Measurements from ENCODE around the gene EPM2A.

Gene EPM2A

GRCh38 chr6:145669627-145670034 lies 65.7 kb downstream of the EPM2A start:
- DNase-seq: no peak

DNA sequence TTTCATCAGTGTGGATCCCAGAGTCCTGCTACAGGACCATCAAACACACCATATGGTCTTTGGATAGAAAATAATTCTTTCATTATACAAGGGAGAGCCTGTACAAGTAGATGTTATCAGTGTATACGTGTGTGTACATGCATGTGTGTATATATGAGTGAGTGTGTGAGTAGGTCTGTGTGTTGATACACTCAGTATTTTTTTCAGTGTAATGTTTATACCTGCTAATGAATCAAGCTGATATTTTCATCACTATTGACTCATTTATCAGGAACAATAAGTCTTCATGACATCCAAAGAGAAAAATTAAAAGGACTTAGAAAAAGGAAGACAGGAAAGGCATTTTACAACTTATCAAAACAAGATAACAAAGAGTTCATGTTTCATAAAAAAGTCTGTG lies 66.5 kb downstream of the EPM2A start:
- DNase-seq: no peak

- no peak for DNase-seq
Measured at GRCh38 chr6:145660676-145661075, 74.6 kb downstream of the EPM2A start.

GRCh38 chr6:145656128-145656527 lies 79.2 kb downstream of the EPM2A start:
- no peak for DNase-seq

DNA sequence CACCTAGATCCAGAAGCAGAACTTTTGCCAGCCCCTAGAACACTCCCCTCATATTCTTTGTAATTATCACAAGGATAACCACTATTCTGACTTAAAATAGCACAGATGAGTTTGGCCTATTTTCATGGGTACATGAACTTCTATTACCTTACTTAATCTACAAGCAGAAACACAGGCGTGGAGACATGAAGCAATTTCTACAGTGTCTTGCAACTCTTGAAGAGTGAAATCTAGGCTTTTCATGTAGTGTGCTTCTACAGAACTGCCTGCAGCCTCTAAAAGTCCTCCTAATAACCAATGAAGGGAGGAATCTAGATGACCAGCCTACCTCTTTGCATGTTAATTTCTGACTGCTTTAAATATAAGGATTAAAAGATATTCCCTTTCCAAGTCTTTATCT lies 82.7 kb downstream of the EPM2A start:
- DNase-seq: no peak

GRCh38 chr6:145651988-145652387 lies 83.3 kb downstream of the EPM2A start:
- no peak for DNase-seq

DNA sequence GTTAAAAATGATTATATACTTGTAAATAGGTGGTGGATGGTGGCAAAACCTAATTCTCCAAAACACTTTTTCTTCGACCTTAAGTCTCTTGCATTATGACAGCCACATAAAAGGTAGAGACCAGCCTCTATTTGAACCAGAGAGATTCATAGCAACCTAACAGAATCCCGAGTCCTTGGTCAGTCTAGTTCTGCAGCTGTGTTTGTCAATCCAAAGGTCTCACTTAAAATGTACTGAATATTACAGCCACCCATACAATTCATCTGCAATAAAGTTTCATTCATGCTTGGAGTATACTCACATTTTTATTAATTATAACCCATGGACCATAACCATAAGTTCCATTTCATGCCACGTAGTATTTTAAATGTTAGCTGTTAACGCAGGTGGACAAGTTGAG lies 87.2 kb downstream of the EPM2A start:
- no peak for DNase-seq

DNA sequence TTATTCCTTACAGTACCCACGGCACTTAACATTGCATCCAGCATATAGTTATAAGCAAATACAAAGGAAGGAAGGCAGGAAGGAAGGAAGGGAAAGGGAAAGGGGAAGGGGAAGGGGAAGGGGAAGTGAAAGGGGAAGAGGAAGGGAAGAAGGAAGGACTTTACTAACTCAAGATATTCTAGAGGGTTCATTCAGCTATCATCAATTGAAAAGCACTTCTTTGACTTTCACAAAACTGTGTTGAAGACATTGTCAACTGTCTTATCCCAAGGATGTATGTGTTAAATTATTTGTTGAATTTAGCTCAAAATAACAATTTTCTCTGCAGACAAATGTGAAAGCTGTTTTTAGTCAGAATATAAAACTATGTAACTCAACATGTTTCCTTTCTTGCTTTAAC lies 87.7 kb downstream of the EPM2A start:
- no peak for DNase-seq

GRCh38 chr6:145643760-145644159 lies 91.6 kb downstream of the EPM2A start:
- no peak for DNase-seq

DNA sequence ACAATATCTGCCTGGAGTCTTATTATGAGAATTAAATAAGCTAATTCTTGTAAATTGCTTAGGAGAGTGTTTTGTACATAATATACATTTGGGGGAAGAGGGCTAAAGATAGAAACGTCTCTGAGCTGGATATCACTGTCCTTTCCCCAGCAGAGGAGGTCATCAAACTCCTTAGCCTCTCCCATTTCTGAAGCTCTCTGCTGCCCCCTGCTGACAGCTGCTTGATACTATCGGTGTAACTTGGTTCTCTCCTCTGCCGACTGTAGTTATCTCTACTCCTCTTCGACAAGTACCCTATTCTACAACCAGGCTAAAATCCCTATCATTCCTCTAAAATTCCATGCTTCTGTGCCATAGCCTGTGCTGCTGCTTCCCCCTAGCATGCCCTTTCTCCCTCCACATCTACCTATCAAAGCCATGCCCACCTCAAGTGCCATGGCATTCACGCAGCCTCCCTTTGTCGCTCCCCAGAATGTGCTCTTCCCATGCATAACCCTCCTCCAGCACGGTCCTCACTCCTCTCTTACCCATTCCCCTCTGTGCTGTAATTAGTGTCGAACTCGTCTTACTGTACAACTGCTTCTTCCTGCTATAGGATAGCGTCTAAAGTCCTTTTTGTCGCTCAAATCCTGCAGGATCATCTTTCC lies 101.2 kb downstream of the EPM2A start:
- peak; percentile 67 to 89 for DNase-seq

DNA sequence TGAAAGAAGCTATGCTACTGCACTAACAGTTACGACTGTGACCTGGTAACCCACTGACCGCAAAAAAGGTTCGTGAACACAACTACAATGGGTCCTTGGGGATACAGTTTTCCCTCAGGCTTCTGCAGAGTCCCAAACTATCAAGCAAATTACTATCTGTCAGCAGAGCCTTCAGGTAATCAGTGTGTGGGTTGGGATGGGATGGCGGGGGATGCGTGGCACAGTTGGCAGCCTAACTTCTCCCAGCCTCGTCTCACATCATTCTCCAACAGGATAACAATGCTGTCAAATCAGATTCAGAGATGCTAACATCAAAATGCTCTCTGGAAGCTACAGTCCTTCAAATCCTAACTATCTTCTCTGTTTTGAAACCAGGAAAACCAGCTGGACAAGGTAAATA lies 102.3 kb downstream of the EPM2A start:
- no peak for DNase-seq

- DNase-seq: no peak
Measured at GRCh38 chr6:145631374-145631773, 103.9 kb downstream of the EPM2A start.

DNA sequence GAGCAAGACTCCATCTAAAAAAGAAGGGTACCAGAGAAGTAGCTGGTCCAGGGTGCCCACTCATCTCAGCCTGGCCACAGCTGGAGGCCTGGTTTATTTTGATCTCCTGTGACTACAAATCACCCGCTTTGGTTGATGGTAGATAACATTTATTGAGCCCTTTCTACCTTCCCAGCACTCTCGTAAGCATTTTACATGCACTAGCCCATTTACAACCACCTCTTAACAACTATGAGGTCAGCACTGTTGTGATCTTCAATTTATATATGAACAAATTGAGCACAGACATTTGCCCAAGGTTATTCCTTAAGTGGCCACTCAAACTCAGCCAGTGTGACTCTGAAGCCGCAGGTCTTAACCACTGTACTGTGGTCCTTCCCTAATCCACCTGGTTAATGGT lies 104.7 kb downstream of the EPM2A start:
- no peak for DNase-seq

- DNase-seq: no peak
Measured at GRCh38 chr6:145629478-145629877, 105.8 kb downstream of the EPM2A start.

GRCh38 chr6:145627451-145627850 lies 107.9 kb downstream of the EPM2A start:
- DNase-seq: no peak

GRCh38 chr6:145626857-145627256 lies 108.5 kb downstream of the EPM2A start:
- DNase-seq: no peak

DNA sequence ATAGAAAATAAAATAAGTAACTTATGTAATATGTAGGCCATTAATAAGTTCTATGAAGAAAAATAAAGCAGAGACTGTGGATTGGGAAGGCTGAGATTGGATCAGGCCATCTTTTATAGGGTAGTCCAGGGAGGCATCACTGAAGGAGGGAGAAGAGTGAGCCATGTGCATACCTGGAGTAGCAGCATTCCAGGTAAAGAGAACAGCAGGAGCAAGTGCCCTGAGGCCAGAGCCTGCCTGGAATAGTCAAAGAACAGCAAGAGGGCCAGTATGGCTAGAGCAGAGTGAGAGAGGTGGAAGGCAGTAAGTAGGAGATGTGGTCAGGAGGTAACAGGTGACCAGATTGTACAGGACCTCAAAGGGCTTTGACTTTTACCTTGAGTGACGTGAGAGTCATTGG lies 112.1 kb downstream of the EPM2A start:
- DNase-seq: no peak

GRCh38 chr6:145621776-145622175 lies 113.5 kb downstream of the EPM2A start:
- no peak for DNase-seq

DNA sequence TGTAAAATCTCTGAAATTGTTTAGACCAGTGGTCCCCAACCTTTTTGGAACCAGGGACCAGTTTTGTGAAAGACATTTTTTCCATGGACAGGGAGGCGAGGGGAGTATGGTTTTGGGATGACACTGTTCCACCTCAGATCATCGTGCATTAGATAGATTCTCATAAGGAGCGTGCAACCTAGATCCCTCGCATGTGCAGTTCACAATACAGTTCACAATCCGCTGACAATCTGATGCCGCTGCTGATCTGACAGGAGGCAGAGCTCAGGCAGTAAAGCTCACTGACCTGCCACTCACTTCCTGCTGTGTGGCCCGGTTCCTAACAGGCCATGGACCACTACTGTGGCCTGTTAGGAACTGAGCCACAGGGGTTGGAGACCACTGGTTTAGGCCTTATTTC lies 115.2 kb downstream of the EPM2A start:
- no peak for DNase-seq

DNA sequence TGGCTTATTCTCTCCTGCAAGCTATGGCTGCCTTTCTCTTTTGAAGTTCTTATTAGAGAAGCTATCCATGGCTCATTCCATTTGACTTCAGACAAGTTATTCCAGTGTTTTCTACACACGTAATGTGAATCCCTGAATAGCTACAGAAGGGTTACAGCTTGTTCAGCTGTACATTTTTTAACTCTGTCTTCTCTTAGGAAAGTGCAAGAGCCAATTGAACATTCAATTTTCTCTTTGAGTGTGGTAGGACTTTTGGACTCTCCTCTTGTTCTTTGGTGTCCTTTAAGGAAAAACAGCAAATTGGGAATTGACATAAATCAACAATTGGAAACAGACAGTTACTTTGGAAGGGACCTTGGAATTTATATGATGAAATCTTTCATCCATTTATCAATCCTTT lies 125.8 kb downstream of the EPM2A start:
- no peak for DNase-seq

DNA sequence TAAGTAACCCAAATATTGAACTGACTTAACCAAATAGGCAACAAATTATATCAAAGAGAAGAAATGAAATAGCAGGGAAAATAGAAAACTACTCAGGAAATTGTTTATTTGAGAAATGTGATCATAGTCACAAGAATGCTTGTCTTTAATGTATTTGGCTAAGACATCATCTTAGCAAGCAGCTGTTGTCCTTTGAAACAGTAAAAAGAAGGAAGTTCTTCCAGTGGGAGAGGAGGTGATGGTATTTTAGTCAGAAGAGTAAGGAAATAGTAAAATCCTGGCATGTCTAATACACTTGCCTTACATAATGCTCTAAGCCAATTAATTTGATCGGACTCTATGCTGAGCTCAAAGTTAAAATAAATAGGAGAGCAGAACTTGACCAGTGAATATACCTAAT lies 126.5 kb downstream of the EPM2A start:
- no peak for DNase-seq

DNA sequence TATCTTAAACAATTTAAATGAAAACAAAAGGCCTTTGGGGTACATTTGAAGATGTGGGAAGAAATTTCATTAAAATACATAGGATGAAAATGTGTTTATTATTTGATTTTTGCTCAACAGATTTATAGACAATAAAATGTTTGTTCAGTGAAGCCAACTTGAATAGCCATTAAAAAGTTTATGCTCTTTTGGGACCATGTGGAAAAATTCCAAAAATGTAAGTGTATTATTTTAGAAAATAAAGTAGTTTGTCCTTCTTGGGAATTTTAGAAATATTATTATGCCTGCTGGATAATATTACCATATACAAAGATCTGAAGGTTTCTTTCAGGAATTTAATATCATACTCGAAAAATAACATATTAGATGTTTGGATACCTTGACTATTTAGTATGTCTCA lies 131.3 kb downstream of the EPM2A start:
- DNase-seq: no peak

- no peak for DNase-seq
Measured at GRCh38 chr6:145603424-145603833, 131.9 kb downstream of the EPM2A start.

- DNase-seq: no peak
Measured at GRCh38 chr6:145602726-145603326, 132.5 kb downstream of the EPM2A start.

DNA sequence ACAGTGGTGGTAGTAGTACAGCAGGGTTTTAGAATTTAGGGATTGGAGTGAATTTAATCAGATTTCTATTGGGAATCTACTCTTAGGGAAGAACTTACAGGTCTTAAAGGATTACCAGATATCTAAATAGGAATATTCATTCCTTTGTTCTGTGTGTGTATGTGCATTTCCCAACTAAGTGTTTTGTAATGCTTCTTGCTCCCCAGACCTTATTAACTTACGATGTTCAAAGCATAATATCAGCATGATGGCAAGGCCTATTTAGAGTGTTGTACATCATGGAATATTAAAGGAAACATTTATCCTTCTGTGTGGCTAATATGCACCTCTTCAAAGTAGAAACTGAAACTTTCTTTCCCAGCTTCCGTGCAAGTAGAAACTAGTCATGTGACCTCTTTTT lies 133.9 kb downstream of the EPM2A start:
- DNase-seq: no peak

All from NCI-H526 (cell line).